Stomach (tissue), 9 donors: ENCODE measurements around the gene B9D2. TPM values are rescaled to one million over a fixed set of nuclear protein-coding genes. Genes with fewer than 3 reads are reported as not detected.
A peak's percentile ranks its signal among the peaks of the same experiment; 100 is the strongest.

Experiments
- DNase-seq, 2 donors: peaks; one replicate each; pipeline versions ENCODE4 v3.0.0 to v3.0.0-alpha.2; 2013 to 2019
- H3K27ac ChIP-seq, 5 donors: fragments of 200-600 bp in 4 of 5; sonication (generic) in 4 of 5; one replicate each; pipeline ENCODE4 v1.5.1; 2013 to 2019; ENCODE audit warnings: mild to moderate bottlenecking in 1 of 5, moderate library complexity in 1 of 5
- H3K27me3 ChIP-seq, 3 donors: fragments of 200-600 bp; sonication (generic); one replicate each; pipeline ENCODE4 v1.5.1; 2017 to 2019; ENCODE audit warnings: mixed run types in 1 of 3
- H3K36me3 ChIP-seq, 4 donors: fragments of 200-600 bp; sonication (generic); 1 replicate in 3 of 4; 2 replicates in 1 of 4; pipeline ENCODE4 v1.5.1; 2016 to 2019
- H3K4me1 ChIP-seq, 4 donors: fragments of 200-600 bp; sonication (generic); one replicate each; pipeline ENCODE4 v1.5.1; 2016 to 2019
- H3K4me3 ChIP-seq, 4 donors: fragments of 200-600 bp; sonication (generic) in 3 of 4; one replicate each; pipeline ENCODE4 v1.5.1; 2016 to 2019; ENCODE audit warnings: mild to moderate bottlenecking in 1 of 4
- H3K9me3 ChIP-seq, 4 donors: fragments of 200-600 bp; sonication (generic); one replicate each; pipeline ENCODE4 v1.5.1; 2016 to 2019
- EP300 ChIP-seq: sonication (generic); formaldehyde crosslinking; IDR thresholded peaks from one replicate; pipeline ENCODE4 v1.6.1; 2017; ENCODE audit warnings: antibody characterized with exemption
- POLR2A ChIP-seq, 4 donors: fragments of 450-650 bp; IDR thresholded peaks; one replicate each; pipeline ENCODE4 v1.6.1; 2016; ENCODE audit warnings: antibody characterized with exemption in 4 of 4, control low read depth in 2 of 4, mild to moderate bottlenecking in 1 of 4, moderate library complexity in 1 of 4
- POLR2AphosphoS5 ChIP-seq, 3 donors: sonication (generic); formaldehyde crosslinking; IDR thresholded peaks; one replicate each; pipeline ENCODE4 v1.6.1; 2016; ENCODE audit warnings: antibody characterized with exemption in 3 of 3
- WGBS, 5 donors: extraction: QIAGEN DNeasy Blood & Tissue Kit in 3 of 5; methylation state at CpG; one replicate each; pipeline versions ENCODE4 v1.1.5 to v1.1.7; 2013 to 2018; 5-methylcytosine and 5-hydroxymethylcytosine counted together
- intact Hi-C: fragments of 100-400 bp; cut with DNase I; formaldehyde crosslinking; loops from one replicate; pipeline ENCODE4 v1.15.1; 2023; ENCODE audit warnings: low total_unique reads
- polyA plus RNA-seq, 3 donors: library from polyadenylated mRNA; stranded (reverse); fragments of 200-250 nt; gene quantifications; one replicate each; pipeline ENCODE4 v1.2.3, GENCODE V29; 2013
- total RNA-seq, 5 donors: library from RNA; depleted of rRNA; stranded (reverse); fragments of >200 nt; gene quantifications; one replicate each; pipeline versions ENCODE4 v1.1.0 to v1.2.3, GENCODE V29; 2014 to 2016
- TF ChIP-seq, protein P1 (sequence below), 7 experiments: fragments of 450-650 bp in 4 of 7; fragments of 200-600 bp in 3 of 7; sonication (generic) in 3 of 7; IDR thresholded peaks; one replicate each; pipeline ENCODE4 v1.5.1; 2016 to 2019; ENCODE audit warnings: antibody characterized with exemption in 7 of 7, control low read depth in 2 of 7, mild to moderate bottlenecking in 1 of 7
- donor health status: healthy with polysubstance abuse.
- donor health status: Bipolar disorder and iron deficiency.
- donor health status: healthy.

B9D2 gene
- total and polyA plus RNA-seq, 8 donors, result 0.58 to 20.3 (median 9.2) TPM; not detected in 1

DNA sequence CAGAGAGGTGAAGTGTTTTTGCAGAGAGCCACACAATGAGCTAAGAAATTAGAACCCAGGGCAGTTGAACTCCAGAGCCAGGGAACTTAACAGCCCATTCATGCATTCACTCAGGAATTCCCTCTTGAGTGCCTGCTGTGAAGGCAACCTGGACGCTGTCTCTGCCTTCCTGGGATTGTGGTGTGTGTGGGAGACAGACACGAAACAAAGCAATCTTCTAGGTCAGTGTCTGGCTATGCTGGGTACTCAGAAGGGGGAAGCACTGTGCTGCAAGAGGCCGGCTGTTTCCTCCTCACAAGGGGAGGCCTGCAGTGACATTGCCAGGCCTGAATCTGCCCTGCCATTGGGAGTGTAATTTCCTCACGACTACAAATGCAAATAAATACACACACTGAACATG is 43.3 kb upstream of the B9D2 start:
- no peaks in the 10 kb centered on the region for H3K9me3 ChIP-seq
- TF ChIP-seq, protein P1, sequence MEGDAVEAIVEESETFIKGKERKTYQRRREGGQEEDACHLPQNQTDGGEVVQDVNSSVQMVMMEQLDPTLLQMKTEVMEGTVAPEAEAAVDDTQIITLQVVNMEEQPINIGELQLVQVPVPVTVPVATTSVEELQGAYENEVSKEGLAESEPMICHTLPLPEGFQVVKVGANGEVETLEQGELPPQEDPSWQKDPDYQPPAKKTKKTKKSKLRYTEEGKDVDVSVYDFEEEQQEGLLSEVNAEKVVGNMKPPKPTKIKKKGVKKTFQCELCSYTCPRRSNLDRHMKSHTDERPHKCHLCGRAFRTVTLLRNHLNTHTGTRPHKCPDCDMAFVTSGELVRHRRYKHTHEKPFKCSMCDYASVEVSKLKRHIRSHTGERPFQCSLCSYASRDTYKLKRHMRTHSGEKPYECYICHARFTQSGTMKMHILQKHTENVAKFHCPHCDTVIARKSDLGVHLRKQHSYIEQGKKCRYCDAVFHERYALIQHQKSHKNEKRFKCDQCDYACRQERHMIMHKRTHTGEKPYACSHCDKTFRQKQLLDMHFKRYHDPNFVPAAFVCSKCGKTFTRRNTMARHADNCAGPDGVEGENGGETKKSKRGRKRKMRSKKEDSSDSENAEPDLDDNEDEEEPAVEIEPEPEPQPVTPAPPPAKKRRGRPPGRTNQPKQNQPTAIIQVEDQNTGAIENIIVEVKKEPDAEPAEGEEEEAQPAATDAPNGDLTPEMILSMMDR (IDR thresholded peaks at IDR 0.05), result no peak
- TF ChIP-seq POLR2AphosphoS5 (IDR thresholded peaks at IDR 0.05) (no peak), POLR2A (IDR thresholded peaks at IDR 0.05) (no peak), EP300 (no peak)
- no peaks in the 10 kb centered on the region for H3K27me3 ChIP-seq
- peaks cover 12 to 86% (median 36%) of the 10 kb centered on the region in 4 donors for H3K4me1 ChIP-seq
- H3K36me3 ChIP-seq, result peaks cover 8 to 43% (median 34%) of the 10 kb centered on the region in 4 donors
- no peak overlapping the region for H3K4me3 ChIP-seq
- peak overlapping the region in 4 of 5 donors; percentile 2 to 72 (median 37) for H3K27ac ChIP-seq
- intact Hi-C loops, result no loop called here
- WGBS, 5 donors, result 47 to 73% (median 59%) methylated on average over 4 of the region's 4 CpGs
- DNase-seq, result no peak

DNA sequence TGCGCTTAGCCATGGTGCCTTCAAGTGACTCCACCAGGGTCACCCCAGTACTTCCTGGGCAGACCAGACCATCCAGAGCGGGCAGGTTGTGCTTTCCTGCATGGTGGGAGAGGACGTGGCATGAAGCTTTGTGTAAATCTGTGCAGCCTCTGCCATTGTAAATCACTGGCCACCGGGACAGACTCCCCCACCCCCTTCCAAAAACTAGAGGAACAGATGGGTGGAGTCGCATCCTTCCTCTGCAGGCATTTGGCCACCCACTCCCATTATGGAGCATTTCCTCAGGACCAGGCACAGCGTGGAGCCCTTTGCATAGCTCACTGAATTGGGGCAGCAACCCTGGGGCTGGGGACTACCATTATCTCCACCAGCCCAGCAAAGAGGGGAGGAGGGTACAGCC is 41.8 kb upstream of the B9D2 start:
- DNase-seq, result no peak
- Histone ChIP-seq H3K4me1 (peaks cover 12 to 73% (median 33%) of the 10 kb centered on the region in 4 donors), H3K9me3 (no peaks in the 10 kb centered on the region), H3K27me3 (no peaks in the 10 kb centered on the region), H3K36me3 (peaks cover 2 to 44% (median 25%) of the 10 kb centered on the region in 4 donors), H3K27ac (no peak overlapping the region), H3K4me3 (no peak overlapping the region)
- no peak for TF ChIP-seq POLR2AphosphoS5 (IDR thresholded peaks at IDR 0.05)
- TF ChIP-seq EP300, result no peak
- no peak for TF ChIP-seq POLR2A (IDR thresholded peaks at IDR 0.05)
- intact Hi-C loops, result no loop called here
- 81 to 87% (median 85%) methylated on average over 5 to 6 of the region's 6 CpGs for WGBS, 5 donors

DNA sequence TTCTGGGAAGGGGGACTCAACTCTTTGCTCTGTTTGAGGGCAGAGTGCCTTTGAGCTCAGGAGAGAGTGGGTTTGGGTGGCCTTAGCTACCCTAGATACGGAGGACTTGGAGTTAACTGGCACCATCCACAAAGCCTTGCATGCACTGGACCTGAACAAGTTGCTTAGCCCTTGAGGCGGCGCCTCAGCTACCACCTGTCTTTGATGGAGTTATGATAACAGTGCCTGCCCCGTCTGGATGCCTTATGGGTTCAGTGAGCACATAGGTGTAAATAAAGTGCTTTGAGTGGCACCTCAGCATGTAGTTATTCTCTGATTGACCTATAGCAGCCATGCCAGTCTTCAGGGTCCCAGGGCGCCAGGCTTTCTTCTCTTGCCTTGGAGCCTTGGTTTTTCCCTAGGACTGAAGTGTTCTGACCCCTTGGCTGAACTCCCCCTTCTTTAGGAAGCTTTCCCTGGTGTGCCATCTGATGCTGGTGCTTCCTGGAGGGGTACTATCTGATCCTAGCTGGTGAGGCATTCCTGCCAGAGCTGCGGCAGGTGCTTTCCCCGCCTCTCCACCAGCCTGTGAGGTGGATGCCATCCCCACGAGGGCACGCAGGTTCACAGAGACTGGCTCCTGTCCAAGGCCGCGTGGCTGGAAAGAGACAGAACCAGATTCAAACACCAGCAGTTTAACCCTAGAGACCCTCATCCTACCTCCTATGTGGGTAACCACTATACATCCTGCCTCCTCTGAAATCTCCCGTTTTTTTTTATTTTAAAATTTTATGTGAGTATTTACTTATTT is 39.4 kb upstream of the B9D2 start:
- DNase-seq, result no peak
- Histone ChIP-seq H3K27me3 (no peaks in the 10 kb centered on the region), H3K4me1 (peaks cover 7 to 68% (median 24%) of the 10 kb centered on the region in 4 donors), H3K36me3 (peaks cover 0 to 38% (median 19%) of the 10 kb centered on the region in 4 donors), H3K27ac (no peak overlapping the region), H3K9me3 (no peaks in the 10 kb centered on the region), H3K4me3 (no peak overlapping the region)
- no peak for TF ChIP-seq POLR2AphosphoS5 (IDR thresholded peaks at IDR 0.05)
- no peak for TF ChIP-seq POLR2A (IDR thresholded peaks at IDR 0.05)
- TF ChIP-seq, protein P1 (IDR thresholded peaks at IDR 0.05), result no peak
- TF ChIP-seq EP300, result no peak
- intact Hi-C loops, result no loop called here
- 41 to 60% (median 49%) methylated on average over 11 to 12 of the region's 12 CpGs for WGBS, 5 donors

DNA sequence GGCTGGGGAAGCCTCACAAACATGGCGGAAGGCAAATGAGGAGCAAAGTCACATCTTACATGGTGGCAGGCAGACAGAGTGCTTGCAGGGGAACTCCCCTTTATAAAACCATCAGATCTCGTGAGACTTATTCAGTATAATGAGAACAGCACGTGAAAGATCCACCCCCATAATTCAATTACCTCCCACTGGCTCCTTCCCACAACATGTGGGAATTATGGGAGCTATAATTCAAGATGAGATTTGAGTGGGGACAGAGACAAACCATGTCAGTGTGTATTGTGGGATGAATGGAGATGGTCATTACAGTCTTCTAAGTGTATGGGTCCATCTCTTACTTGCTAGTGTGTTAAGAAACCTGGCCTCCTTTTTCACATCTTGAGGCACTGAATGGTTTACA is 38.1 kb upstream of the B9D2 start:
- TF ChIP-seq, protein P1 (IDR thresholded peaks at IDR 0.05), result no peak
- no peak for TF ChIP-seq POLR2A (IDR thresholded peaks at IDR 0.05)
- no peak for TF ChIP-seq EP300
- TF ChIP-seq POLR2AphosphoS5 (IDR thresholded peaks at IDR 0.05), result no peak
- no peak for DNase-seq
- Histone ChIP-seq H3K4me3 (no peak overlapping the region), H3K27ac (no peak overlapping the region), H3K4me1 (peaks cover 10 to 59% (median 27%) of the 10 kb centered on the region in 4 donors), H3K27me3 (no peaks in the 10 kb centered on the region), H3K36me3 (peaks cover 0 to 32% (median 19%) of the 10 kb centered on the region in 4 donors), H3K9me3 (no peaks in the 10 kb centered on the region)
- WGBS, 5 donors, result 69 to 82% (median 78%) methylated on average over 3 of the region's 3 CpGs
- intact Hi-C loops, result no loop called here

DNA sequence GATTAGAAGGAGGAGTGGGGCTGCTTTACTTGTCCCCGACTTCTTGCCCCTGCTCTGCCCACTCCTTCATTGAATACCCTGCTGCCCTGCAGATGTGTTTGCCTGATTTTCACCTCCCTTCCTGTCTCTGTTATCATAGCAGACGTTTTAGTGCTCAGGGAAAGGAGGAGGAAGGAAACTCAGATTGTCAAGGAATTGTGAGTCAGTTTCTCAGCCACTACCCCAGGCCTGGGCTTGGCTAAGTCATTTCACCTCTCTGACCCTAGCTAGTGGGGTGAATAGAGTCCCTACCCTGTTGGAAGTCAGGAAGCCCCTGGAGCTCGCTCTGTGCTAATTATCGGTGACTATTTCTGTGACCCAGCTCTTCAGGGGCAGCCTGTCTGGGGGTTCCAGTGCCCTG is 37.5 kb upstream of the B9D2 start:
- H3K4me3 ChIP-seq, result no peak overlapping the region
- no peak overlapping the region for H3K27ac ChIP-seq
- H3K36me3 ChIP-seq, result peaks cover 0 to 32% (median 19%) of the 10 kb centered on the region in 4 donors
- no peak for DNase-seq
- H3K27me3 ChIP-seq, result no peaks in the 10 kb centered on the region
- intact Hi-C loops, result no loop called here
- WGBS, 5 donors, result 67 to 78% (median 70%) methylated on average over 4 of the region's 4 CpGs
- TF ChIP-seq POLR2AphosphoS5 (IDR thresholded peaks at IDR 0.05), result no peak
- TF ChIP-seq POLR2A (IDR thresholded peaks at IDR 0.05), result no peak
- no peak for TF ChIP-seq EP300
- TF ChIP-seq, protein P1 (IDR thresholded peaks at IDR 0.05), result no peak
- no peaks in the 10 kb centered on the region for H3K9me3 ChIP-seq
- H3K4me1 ChIP-seq, result peaks cover 10 to 59% (median 33%) of the 10 kb centered on the region in 4 donors
